Cardiac muscle cell (in vitro differentiated cells and primary cell): ENCODE results near the gene CUBN. TPM values are rescaled to one million over a fixed set of nuclear protein-coding genes. Genes with fewer than 3 reads are reported as not detected.

Experiments used
- DNase-seq, 2 donors: peaks; one replicate each; pipeline versions ENCODE4 v3.0.0 to v3.0.0-alpha.2; 2010 to 2017; ENCODE audit warnings: low read depth in 1 of 2, low spot score in 1 of 2
- H3K27ac ChIP-seq: fragments of 200-600 bp; sonication (generic); 2 replicates; pipeline ENCODE4 v1.5.1; 2016
- H3K27me3 ChIP-seq: fragments of 200-600 bp; sonication (generic); 2 replicates; pipeline ENCODE4 v1.6.0; 2016; ENCODE audit warnings: control low read depth
- H3K36me3 ChIP-seq: fragments of 200-600 bp; sonication (generic); 2 replicates; pipeline ENCODE4 v1.5.1; 2016; ENCODE audit warnings: control low read depth
- H3K4me1 ChIP-seq: fragments of 200-600 bp; sonication (generic); 2 replicates; pipeline ENCODE4 v1.8.1; 2017; ENCODE audit warnings: low read depth, mild to moderate bottlenecking, mixed run types
- H3K4me3 ChIP-seq: fragments of 200-600 bp; sonication (generic); 2 replicates; pipeline ENCODE4 v1.5.1; 2016; ENCODE audit warnings: mild to moderate bottlenecking
- H3K9me3 ChIP-seq: fragments of 200-600 bp; sonication (generic); 2 replicates; pipeline ENCODE4 v1.5.1; 2017; ENCODE audit warnings: low read depth, mild to moderate bottlenecking, control low read depth
- polyA plus RNA-seq: library from polyadenylated mRNA; unstranded; fragments of >200 nt; fragmentation: Nextera tagmentation; extraction: Ambion mirVana; gene quantifications from 2 replicates; pipeline ENCODE4 v1.2.1, GENCODE V29; 2016
- total RNA-seq: library from RNA; depleted of rRNA; stranded (reverse); fragments of >200 nt; gene quantifications from 2 replicates; pipeline ENCODE4 v1.2.3, GENCODE V29; 2016
- TF ChIP-seq, protein P1 (sequence below): IDR thresholded peaks from 2 replicates; pipeline ENCODE4 v1.5.1; 2012; ENCODE audit warnings: low read depth, mild to moderate bottlenecking, low read length

CUBN gene
- total and polyA plus RNA-seq, 2 experiments from 2014 or later = 0.79 to 2.7 TPM

DNA sequence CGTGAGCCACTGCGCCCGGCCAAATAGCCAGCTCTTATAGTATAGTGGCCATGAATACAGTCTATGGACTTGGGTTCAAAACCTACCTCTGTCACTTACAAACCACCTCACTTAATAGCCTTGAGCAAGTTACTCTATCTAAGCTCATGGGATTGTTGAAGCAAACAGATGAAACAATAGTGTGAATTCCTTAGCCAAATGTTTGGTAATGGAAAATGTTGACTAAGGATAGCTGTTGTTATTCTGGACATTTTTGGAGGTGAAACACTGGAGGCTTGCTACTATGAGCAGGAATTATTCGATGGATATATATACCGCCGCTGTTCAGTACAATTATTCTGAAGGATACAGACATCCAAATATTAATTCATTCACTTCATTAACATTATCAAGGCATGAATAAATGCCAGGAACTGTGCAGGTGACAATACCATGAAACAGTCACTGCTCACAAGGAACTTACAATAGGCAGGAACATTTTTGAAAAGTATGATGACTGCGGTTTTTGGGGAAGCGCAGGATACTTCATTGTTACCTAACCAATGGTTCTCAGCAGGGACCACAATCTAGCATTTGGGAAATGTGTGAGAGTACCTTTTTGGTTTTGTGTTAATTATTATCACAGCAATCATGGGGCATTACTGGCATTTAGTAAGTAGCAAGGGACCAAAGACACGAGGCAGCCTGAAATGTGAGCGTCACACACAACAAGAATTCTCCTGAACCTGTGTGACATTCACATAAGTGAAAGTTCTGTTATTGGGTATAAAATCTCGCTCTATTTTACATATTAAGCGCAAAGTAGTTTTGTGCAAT lies 55.7 kb downstream of the CUBN start:
- Histone ChIP-seq H3K27me3 (no peaks in the 10 kb centered on the region), H3K27ac (no peak overlapping the region), H3K4me1 (no peaks in the 10 kb centered on the region), H3K4me3 (no peak overlapping the region), H3K9me3 (no peaks in the 10 kb centered on the region), H3K36me3 (no peaks in the 10 kb centered on the region)
- TF ChIP-seq, protein P1, sequence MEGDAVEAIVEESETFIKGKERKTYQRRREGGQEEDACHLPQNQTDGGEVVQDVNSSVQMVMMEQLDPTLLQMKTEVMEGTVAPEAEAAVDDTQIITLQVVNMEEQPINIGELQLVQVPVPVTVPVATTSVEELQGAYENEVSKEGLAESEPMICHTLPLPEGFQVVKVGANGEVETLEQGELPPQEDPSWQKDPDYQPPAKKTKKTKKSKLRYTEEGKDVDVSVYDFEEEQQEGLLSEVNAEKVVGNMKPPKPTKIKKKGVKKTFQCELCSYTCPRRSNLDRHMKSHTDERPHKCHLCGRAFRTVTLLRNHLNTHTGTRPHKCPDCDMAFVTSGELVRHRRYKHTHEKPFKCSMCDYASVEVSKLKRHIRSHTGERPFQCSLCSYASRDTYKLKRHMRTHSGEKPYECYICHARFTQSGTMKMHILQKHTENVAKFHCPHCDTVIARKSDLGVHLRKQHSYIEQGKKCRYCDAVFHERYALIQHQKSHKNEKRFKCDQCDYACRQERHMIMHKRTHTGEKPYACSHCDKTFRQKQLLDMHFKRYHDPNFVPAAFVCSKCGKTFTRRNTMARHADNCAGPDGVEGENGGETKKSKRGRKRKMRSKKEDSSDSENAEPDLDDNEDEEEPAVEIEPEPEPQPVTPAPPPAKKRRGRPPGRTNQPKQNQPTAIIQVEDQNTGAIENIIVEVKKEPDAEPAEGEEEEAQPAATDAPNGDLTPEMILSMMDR = no peak
- no peak for DNase-seq

DNA sequence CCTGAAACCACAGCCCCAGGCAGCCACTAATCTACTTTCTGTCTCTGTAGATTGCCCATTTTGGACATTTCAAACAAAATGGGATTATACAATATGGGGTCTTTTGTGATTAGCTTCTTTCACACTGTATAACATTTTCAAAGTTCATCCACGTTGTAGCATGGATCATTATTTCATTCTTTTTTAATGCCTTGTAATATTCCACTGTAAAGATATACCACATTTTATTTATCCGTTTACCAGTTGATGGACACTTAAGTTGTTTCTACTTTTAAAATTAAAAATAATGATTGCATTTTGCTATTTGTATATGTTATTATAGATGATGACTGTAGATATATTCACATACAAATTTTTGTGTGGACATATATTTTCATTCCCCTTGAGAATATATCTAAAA lies 60.7 kb downstream of the CUBN start:
- Histone ChIP-seq H3K27ac (no peak overlapping the region), H3K4me1 (no peaks in the 10 kb centered on the region), H3K4me3 (no peak overlapping the region), H3K9me3 (no peaks in the 10 kb centered on the region), H3K36me3 (no peaks in the 10 kb centered on the region), H3K27me3 (no peaks in the 10 kb centered on the region)
- TF ChIP-seq, protein P1 = no peak
- DNase-seq = no peak

DNA sequence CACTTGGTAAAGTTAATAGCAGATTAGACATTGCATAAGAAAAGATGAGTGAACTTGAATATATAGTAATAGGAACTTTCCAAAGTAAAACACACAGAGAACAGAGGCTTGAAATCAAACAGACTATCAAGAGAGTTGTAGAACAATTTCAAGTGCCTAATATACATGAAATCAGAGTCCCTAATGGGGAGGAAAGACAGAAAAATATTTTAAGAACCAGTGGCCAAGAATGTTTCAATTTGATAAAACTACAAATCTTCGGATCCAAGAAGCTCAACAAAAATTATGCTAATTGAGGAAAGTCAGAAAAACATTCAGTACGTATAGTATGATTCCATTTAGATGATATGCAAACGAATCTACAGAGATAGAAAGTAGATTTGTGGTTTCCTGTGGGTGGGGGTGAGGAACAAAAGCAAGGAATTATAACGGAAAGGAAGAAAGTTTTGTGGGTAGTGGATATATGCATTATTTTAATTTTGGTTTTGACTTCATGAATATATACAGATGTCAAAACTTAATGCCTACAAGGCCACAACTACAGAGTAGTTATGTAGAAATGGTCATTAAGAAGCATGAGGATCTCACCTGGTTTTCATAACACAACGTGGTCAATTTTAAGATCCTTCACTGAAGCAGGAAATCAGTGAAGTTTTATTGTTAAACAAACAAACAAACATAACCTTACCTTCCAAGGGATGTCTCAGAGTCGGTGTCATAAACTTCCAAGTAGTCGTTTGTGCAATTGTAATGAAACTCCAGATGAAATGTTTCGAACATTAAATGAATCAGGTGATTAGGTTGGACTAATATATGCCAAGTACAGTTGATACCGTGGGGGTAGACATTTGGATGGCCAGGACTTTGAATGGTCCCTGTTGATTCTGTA lies 62.0 kb downstream of the CUBN start:
- Histone ChIP-seq H3K27ac (no peak overlapping the region), H3K36me3 (no peaks in the 10 kb centered on the region), H3K9me3 (no peaks in the 10 kb centered on the region), H3K4me1 (no peaks in the 10 kb centered on the region), H3K4me3 (no peak overlapping the region), H3K27me3 (no peaks in the 10 kb centered on the region)
- TF ChIP-seq, protein P1 = no peak
- DNase-seq = no peak

DNA sequence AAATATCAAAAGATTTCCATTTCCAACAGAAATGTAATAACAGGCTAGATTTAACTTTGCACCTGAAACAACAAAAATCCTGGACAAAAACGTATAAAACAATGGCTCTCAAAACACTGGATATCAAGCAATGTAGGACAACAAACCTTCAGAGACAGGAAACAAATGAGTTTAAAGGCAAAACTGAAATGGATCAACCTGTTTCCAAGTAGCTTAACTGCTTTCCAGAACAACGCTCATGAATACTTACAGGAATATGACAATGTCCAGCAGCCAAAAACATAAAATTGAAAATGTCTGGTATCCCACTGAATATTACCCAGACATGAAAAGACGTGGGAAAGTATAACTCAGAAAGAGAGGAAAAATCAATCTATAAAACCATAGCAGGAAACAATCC lies 62.8 kb downstream of the CUBN start:
- Histone ChIP-seq H3K27me3 (no peaks in the 10 kb centered on the region), H3K9me3 (no peaks in the 10 kb centered on the region), H3K36me3 (no peaks in the 10 kb centered on the region), H3K27ac (no peak overlapping the region), H3K4me1 (no peaks in the 10 kb centered on the region), H3K4me3 (no peak overlapping the region)
- TF ChIP-seq, protein P1 = no peak
- no peak for DNase-seq

DNA sequence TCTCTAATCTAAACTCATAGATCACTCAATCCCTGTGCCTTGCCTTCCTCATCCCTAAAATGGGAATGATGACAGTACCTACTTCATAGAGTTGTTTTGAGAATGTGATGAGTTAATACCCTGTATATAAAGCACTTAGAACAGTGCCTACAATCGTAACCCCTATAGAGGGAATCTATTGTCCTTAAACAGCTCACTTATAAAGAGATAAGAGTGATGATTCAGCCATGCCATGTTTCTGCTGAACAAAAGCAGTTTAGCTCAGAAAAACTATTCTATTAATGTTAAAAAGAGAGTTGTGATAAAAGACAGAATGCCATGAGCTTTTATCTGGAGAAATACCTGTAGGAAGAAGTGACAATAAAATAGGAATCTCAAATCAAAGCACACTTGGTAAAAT lies 63.6 kb downstream of the CUBN start:
- Histone ChIP-seq H3K9me3 (no peaks in the 10 kb centered on the region), H3K27ac (no peak overlapping the region), H3K27me3 (no peaks in the 10 kb centered on the region), H3K36me3 (no peaks in the 10 kb centered on the region), H3K4me1 (no peaks in the 10 kb centered on the region), H3K4me3 (no peak overlapping the region)
- TF ChIP-seq, protein P1 = no peak
- DNase-seq = no peak
